NCI-H526 treated with DMSO at 0.1 percent for 48 hours (cell line): ENCODE results near the gene ACTR3C.

Experiments
- DNase-seq: peaks from one replicate; lab custom pipeline; 2025; lab: John Stamatoyannopoulos, UW

Gene ACTR3C

DNA sequence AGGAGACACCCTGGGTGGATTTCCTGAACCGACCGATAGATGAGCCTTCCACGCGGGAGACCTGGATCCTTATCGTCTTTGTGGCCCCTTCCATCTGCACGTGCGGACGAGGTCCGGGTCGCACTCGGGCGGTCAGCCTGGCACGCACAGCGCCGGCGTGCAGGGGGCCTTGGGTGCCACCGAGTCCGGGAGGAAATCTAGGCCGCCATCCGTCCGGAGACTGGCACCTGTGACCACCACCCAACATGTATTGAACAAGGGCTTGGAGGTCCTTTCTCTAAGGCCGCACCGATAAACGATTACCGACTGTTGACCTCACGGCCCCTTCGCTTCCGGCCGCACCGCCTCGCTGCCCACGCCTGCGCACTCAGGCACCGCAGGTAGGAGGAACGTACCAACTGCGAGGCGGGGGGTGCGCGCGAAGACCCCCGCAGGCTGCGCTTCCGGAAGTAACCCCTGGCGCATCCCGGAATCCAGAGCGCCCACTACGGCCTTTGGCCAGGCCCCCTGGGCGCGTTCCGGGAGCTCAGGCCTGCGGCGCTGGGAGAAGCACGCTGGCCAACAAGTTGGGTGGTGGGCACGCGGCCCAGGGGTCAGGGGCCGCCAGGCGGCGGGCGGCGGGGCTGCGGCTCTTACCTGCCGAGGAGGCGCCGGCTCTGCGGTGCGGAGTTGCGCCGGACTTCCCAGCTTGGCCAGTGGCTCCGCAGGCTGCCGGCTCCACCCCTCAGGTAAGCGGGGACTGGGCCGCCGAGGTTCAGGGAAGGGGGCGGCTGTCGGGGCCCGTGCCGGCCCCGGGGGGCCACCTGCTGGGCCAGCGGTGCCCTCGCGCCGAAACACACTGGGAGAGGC lies at the start of gene ACTR3C, which contains the start of gene LRRC61:
TSS of gene ACTR3C (minus strand) at position 713 of the 849 bp plus-strand sequence. CDS start 28,249 bp downstream, outside the sequence.
TSS of gene LRRC61 (plus strand) at position 523 of the 849 bp plus-strand sequence. CDS start 13,507 bp downstream, outside the sequence.
- DNase-seq: peak; percentile 71

DNA sequence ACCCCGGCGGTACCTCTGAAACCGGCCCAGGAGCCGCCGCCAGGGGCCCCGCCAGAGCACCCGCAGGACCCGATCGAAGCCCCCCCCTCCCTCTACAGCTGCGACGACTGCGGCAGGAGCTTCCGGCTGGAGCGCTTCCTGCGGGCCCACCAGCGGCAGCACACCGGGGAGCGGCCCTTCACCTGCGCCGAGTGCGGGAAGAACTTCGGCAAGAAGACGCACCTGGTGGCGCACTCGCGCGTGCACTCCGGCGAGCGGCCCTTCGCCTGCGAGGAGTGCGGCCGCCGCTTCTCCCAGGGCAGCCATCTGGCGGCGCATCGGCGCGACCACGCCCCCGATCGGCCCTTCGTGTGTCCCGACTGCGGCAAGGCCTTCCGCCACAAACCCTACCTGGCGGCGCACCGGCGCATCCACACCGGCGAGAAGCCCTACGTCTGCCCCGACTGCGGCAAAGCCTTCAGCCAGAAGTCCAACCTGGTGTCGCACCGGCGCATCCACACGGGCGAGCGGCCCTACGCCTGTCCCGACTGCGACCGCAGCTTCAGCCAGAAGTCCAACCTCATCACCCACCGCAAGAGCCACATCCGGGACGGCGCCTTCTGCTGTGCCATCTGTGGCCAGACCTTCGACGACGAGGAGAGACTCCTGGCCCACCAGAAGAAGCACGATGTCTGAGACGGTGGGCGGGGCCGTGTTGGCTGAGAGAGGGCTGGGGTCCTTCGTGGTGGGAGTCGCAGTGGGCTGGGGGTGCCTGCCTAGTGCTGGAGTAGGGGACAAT lies 49.1 kb upstream of the ACTR3C start:
- peak; percentile 50 for DNase-seq

DNA sequence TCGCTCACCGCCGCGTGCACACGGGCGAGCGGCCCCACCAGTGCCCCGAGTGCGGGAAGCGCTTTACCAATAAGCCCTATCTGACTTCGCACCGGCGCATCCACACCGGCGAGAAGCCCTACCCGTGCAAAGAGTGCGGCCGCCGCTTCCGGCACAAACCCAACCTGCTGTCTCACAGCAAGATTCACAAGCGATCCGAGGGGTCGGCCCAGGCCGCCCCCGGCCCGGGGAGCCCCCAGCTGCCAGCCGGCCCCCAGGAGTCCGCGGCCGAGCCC lies 48.6 kb upstream of the ACTR3C start:
- no peak for DNase-seq

DNA sequence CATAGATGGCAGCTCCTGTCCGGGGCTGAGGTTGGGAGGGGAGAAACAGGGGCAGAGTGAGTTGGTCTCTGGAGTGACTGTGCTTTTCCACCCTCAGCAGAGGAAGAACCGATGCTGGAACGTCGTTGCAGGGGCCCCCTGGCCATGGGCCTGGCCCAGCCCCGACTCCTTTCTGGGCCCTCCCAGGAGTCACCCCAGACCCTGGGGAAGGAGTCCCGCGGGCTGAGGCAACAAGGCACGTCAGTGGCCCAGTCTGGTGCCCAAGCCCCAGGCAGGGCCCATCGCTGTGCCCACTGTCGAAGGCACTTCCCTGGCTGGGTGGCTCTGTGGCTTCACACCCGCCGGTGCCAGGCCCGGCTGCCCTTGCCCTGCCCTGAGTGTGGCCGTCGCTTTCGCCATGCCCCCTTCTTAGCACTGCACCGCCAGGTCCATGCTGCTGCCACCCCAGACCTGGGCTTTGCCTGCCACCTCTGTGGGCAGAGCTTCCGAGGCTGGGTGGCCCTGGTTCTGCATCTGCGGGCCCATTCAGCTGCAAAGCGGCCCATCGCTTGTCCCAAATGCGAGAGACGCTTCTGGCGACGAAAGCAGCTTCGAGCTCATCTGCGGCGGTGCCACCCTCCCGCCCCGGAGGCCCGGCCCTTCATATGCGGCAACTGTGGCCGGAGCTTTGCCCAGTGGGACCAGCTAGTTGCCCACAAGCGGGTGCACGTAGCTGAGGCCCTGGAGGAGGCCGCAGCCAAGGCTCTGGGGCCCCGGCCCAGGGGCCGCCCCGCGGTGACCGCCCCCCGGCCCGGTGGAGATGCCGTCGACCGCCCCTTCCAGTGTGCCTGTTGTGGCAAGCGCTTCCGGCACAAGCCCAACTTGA lies 48.0 kb upstream of the ACTR3C start:
- no peak for DNase-seq

DNA sequence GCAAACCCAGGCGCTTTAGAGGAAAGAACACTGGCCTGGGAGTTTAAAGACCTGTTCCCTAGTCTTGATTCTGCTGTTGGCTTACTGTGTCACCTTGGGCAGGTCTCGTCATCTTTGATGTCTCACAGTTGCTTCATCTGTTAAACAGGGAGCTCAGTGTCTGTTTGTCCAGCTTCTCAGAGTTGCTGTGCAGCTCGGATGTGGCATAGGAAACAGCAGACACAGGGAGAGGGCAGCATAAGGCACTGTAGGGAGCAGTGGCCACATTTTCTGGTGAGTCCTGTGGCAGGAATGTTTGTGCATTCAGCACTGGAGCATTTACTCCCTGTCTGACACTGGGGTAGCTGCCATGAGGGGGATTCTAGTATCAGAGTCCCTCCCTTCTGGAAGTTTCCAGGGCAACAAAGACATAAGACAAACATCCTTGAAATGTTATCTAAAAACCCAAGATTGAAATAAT lies 47.3 kb upstream of the ACTR3C start:
- DNase-seq: no peak

DNA sequence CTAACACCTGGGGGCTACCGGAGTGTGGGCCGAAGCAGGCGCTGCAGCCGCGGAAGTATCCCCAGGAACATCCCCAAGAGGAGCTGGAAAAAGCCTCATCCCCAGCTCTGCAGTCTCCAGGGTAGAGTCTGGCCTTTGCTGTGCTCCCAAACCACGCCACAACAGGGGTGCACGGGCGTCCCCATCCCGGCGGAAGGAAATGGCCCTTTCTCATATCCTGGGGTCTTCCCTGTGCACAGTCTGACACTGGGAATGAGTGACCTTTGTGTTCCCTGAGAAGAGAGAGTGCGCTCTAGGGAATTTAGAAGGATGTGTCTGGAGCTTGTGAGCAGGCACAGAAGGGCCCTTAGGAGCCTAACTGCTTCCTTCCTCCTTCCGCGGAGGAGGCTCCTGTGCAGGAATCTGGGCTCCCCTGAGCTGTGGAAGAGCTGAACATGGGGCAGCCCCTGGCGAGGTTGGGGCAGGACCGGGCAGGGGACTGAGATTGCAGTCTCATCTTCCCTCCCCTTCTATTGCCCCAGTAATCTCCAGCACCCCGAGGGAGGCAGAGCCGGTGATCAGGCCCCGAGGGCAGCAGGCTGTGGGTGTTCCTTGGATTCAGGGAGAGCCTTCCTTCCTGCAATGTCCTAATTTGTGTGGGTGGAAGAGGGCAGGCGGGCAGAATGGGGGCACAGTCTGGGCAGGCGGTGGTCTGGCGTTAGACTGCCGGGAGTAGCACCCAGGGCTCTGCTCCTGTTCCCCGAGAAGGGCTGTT lies 46.6 kb upstream of the ACTR3C start:
- no peak for DNase-seq

DNA sequence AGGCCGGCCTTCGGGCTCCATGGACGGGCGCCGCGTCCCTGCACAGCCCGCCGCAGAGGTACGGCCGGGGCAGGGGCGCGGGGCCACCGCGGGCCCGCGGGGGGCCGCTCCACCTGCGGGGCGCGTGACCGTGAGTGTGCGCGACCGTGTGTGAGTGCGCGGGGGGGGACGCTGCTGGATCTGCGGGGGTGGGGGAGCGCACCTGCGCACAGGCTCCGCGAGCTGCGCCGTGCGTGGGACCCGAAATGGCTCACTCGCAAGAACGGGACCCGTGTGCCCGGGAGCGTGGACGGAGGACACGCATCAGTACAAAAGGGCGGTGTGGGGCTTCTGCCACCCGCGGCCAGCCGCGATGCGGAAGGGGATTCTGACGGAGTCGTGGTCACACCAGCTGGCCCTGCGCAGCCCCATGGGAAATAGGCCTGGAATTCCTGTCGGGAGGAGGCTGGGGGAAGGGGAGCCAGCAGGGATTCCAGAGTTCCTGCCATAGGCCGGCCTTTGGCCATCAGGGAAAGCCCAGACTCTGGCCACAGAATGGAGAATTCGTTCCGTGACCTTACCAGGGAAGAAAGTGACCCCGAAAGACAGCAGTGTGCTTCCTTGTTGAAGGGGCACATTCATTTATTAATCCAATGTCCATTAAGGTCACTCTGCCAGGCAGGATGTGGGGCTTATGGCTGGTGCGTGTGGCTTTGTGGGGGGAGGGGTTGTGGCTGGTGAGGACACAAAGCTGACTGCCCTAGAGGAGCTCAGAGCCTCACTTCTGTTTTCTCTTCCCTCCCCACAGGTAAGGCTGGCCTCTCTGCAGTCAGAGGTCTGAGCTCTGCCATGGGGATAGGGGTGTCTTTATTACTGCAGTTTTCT lies 45.8 kb upstream of the ACTR3C start:
- DNase-seq: peak; percentile 58

DNA sequence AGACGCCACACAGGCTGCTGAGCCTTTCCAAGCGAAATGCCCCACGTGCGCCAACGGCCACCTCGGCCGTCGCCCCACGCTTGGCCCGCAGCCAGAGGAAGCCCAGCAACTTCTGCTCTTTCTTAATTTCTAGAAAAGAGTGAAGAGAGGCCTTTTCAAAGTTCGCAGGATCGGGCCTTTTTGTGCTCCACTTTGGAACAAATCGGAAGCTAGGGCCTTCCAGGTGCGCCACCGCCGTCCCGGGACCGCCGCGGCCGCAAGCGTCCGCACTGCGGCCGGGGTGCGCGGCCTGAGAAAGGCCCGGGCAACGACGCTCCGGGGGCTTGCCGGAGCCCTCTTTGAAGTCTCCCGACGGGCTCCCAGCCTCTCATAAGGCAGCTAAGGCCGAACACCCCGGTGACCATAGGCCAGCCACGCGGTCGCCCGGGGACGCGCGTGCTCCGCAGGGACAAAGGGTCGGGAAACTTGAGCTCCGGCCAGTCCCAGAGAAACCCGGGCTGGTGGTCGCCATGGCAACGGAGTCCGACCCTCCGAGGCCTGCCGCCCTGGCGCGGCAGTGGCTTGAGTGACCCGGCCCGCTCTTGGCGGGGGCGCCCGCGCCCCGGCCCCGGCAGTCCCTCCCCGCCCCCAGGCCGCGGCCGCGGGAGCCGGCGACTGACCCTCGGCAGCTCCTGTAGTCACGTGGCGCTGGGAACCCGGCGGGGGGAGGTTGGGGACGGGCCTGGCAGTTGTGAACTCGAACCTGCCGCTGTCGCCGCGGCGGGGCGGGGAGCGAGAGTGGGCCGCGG lies 44.9 kb upstream of the ACTR3C start, which contains the start of gene REPIN1:
TSS of gene REPIN1 (plus strand) at position 727 of the 788 bp plus-strand sequence. CDS start 890 bp downstream, outside the sequence.
- DNase-seq: peak; percentile 85

DNA sequence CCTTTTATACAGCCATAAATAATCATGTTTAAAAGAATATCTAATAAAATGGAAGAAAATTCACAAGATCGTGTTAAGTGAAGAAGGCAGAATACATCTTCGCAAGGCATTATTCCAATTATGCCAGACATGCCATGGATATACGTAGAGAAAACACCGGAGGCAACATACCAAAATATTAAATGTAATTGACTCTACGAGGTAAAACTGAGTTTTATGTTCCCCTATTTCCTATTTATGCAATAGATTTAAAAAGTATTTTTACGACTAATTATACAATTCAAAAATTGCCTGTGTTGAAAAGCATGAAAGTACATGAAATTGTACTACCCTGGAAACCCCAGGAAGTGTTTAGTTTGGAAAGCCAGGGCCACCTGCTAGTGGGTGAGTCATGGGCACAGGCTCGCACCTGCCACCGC lies 44.3 kb upstream of the ACTR3C start:
- DNase-seq: no peak

DNA sequence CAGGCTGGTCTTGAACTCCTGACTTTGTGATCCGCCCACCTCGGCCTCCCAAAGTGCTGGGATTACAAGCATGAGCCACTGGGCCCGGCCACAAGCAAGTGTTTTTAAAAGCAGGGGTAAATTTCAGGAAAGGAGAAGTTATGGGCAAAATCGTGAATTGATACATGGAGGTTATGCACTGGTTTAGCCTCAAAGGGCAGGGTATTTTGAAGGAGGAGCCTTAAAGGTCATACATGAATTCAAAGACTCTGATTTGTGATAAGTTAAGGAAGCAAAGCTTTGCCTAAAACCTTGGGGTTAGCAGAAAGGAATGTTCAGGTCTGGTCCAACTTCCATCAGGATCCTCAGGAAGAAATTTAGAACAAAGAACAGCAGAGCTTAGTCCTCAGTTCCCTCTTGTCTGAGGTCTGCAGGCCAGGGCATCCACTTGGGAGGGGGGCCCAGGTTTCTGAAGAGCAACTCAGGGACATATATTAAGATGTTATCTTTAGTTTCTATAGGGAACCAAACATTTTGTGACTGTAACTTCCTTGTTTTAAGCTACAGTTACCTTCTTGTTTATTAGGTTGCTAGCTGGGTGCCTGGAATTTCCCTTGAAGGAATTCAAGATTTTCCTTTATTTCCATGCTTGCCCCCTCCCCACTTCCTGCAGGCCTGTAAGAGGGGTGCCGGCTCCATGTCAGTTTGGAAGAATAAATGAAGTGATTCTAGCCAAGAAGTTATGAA lies 42.5 kb upstream of the ACTR3C start:
- no peak for DNase-seq

DNA sequence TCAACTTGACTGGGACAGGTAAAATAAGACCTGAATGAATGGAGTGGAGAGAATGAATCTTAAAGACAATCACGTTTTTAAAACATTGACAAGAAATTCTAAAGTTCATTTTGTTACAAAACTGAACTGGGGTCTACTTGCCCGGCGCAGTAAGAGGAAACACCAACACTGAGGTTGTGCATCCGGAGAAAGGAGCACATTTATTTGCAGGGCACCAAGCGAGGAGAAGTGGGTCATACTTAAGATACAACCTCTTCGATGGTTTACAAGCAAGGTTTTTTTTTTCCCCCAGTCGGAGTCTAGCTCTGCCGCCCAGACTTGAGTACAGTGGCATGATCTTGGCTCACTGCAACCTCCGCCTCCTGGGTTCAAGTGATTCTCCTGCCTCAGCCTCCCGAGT lies 41.8 kb upstream of the ACTR3C start:
- DNase-seq: no peak

DNA sequence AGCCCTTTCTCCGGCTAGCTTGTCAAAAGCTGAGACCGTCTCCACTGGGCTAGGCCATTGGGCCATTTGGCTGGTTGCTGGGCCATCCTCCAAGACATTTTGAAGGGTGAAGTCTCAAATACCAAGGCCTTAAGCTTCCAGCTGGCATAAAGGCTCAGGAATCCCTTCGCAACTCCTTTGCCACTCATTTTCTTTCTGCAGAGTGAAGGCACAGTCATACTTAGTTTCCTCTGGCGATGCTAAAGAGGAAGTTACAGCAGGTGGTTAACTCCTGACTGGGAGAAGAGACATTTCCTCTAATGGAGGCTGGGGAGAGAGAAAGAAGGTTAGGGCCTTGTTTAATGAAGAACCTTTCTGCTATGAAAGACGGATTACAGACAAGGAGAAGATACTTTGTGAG lies 40.5 kb upstream of the ACTR3C start:
- no peak for DNase-seq

DNA sequence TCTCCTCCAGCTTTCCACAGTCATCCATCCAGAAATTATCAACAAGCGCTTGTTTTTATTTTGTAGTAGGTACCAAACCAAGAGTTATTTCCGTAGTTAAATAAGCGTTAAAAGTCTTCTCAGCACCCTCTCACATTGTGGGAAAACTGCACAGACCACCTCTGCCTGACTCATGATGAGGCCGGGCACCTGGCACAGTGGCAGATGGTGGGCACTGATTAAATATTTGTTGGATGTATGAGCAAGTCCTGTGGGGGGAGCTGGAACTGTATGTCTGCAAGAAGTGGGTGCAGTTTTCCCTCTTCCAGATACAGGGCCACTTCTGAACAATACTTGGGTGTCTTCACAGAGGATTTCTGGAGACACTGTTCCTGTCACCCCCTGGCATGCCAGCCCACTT lies 40.0 kb upstream of the ACTR3C start:
- no peak for DNase-seq

DNA sequence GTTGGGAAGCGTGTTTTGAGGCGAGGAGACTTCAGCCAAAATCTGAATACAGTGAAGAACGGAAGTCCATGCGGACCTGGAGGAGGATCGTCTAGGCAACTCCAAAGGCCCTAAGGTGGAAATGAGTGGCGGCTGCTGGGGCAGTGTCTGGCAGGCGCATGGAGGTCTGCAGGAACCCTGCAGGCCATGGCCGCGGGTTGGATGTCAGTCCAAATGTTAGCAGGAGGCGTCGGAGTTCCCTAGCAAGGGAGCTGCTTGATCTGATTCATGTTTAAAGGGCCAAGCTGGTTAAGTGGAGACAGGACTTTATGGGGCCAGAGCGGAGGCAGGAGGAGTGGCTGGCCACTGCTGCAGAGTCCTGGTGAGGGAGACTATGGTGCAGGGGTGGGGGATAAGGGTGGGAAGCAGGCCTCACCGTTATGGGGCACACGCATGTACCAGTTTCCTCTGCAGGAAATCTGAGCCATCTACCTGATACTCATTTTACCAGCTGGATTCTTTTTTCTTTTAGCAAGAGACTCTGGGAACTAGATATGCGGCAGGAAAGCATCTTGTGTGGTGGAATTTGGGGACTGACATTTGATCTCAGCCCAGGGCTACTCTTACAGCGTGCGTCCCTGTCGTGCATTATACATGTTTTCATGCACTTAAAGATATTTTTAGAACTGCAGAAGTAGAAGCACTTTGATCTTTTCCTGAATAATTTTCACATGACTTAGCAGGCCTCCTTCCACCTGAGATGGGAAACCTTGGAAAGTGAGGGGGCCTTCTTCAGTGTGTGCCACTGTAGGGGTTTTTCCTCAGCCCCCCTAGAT lies 38.7 kb upstream of the ACTR3C start:
- no peak for DNase-seq

DNA sequence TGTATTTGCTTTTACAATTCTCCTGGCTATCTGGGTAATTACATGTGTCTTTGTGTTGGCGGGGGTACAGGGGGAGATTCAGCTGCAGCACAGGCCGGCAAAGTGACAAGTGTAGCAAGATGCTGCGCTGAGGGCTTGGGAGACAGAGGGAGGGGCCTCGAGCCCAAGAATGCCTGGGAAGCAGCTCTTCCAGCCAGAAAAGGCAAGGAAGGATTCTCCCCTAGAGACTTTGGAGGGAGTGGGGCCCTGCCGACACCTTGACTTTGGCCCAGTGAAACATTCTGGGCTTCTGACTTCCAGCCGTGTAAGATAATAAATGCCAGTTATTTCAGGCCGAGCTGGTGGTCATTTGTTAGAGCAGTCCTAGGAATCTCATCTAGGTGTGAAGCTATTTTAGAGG lies 38.1 kb upstream of the ACTR3C start:
- no peak for DNase-seq

DNA sequence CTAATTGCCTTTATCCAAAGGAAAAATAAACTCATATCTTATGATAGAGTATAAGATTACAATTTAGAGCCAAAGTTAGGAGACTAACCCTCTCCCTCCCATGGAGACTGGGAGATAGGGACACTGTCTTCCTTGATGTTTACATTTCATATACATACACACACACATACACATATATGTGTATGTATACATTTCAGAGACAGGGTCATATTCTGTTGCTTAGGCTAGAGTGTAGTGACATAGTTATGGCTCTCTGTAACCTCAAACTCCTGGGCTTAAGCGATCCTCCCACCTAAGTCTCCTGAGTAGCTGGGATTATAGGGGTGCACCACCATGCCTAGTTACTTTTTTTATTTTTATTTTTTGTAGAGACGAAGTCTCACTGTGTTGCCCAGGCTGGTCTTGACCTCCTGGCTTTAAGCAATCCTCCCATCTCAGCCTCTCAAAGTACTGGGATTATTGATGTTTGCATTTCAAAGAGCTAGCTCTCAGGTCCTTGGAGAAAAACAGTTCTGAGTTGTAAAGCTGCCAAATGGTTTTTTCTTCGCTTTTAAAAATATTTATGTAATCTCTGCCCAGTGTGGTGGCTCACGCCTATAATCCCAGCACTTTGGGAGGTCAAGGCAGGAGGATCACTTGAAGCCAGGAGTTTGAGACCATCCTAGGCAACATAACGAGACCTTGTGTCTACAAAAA lies 37.2 kb upstream of the ACTR3C start:
- DNase-seq: no peak

DNA sequence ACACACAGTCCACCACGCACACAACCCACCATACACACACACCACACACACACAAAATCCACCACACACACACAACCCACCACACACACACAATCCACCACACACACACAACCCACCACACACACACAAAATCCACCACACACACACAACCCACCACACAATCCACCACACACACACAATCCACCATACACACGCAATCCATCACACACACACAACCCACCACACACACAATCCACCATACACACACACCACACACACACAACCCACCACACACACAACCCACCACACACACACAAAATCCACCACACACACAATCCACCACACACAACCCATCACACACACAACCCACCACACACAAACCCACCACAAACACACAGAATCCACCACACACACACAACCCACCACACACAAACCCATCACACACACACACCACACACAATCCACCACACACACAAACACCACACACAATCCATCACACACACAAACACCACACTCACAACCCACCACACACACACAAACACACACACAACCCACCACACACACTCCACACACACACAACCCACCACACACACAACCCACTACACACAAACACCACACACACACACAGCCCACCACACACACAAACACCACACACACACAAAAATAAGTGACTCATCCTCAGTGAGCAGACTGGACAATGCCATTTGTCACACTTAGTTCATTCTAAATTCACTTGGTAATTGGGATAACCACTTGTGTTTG lies 36.4 kb upstream of the ACTR3C start:
- DNase-seq: no peak
